Hippocampal formation (tissue), 2 donors: ENCODE measurements around the gene CHEK1.
"Not testable (repeated sequence)": the region's sequence is repeated elsewhere in the genome, so short reads cannot be mapped to it uniquely, and the experiment has no call there.

Source experiments
- DNase-seq, 2 donors: peaks; one replicate each; lab custom pipeline; 2025; lab: John Stamatoyannopoulos, UW

CHEK1 gene

DNA sequence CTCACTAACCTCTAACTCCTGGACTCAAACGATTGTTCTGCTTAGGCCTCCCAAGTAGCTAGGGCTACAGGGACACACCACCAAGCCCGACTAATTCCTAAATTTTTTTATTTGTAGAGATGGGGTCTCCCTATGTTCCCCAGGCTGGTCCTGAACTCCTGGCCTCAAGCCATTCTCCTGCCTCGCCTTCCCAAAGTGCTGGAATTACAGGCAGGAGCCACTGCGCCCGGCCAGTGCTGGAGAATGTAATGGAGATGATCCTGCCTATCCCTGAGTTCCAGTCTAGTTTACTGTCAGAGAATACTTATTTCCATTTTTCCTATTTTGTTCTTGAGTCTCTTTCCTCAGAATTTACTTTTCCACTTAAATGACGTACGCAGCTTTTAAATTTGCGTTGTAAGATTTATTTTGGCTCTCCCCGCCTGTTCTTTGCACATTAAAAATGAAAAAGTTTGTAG is at the start of gene CHEK1:
TSS of gene CHEK1 (plus strand) at position 408 of the 458 bp plus-strand sequence. CDS start 1,606 bp downstream, outside the sequence.
- no peak for DNase-seq

DNA sequence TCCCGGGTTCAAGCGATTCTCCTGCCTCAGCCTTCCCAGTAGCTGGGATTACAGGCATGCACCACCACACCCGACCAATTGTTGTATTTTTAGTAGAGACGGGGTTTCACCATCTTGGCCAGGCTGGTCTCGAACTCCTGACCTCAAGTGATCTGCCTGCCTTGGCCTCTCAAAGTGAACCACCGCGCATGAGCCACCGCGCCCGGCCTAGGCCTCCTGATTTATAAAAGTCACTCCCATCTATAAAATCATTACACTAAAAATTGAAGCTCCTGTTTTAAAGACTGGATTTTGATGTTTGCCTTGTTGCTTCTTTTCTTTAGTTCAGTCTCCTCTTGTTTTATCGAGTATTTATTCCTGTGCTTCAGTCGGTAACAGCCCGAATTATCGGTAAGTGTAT is 47.8 kb upstream of the CHEK1 start:
- DNase-seq: not testable (repeated sequence)

DNA sequence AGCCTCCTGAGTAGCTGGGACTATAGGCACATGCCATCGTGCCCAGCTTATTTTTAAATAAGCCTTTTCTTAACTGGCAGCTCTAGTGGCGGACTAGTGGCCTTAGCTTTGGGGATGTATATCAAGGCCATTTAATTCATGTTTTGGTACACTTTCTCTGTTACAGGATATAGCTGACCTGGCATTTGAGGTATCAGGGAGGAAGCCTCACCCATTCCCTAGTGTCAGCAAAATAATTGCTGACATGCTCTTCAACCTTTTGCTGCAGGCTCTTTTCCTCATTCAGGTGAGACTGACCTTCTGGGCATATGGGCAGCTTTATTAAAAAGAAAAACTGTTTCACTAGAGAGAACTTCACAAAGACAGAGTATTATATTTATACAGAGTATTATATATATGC is 46.2 kb upstream of the CHEK1 start:
- no peak for DNase-seq

DNA sequence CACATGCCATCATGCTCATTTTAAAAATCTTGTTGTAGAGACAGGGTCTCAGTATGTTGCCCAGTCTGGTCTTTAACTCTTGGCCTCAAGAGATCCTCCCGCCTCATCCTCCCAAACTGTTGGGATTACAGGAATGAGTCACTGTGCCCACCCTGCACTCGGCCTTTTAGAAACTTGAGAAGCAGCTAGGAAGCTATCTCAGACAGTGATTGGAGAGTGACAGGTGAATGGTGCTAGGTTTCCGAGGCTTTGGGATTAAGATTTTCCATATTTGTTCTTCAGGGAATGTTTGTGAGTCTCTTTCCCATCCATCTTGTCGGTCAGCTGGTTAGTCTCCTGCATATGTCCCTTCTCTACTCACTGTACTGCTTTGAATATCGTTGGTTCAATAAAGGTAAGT is 45.2 kb upstream of the CHEK1 start:
- DNase-seq: no peak

DNA sequence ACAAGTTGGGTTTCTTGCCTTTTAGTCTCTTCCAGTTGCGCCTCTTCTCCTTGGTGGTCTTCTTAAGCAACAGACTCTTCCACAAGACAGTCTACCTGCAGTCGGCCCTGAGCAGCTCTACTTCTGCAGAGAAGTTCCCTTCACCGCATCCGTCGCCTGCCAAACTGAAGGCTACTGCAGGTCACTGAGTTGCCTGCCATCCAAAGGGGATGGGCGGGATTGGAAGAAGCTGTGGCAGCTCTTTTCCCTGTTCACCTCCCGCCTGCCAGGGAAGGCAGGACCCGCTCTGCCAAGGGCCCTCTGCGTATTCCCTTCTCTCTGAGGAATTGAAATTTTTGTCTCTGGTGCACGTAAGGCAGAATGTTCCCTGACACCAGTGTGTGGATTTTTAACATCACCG is 41.5 kb upstream of the CHEK1 start:
- DNase-seq: peak in 1 of 2 donors; percentile 15

DNA sequence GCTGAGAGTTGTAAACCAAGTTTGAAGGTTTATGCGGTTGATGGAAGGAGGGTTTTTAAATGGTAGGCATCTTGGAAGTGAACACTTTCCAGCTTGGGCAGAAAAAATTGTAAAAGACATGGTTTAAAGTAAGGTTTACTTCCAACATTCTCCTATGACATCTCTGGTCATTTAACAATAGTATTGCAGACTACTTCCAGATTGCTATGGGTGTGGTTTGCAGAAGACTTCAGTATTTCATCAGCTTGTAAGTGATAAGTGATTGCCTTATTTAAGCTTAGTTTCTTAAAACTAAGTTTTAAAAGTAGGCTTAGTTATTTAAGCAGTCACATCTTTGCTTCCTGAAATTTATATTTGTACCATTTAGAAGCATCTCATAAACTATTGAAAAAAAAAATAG is 39.5 kb upstream of the CHEK1 start:
- no peak for DNase-seq

DNA sequence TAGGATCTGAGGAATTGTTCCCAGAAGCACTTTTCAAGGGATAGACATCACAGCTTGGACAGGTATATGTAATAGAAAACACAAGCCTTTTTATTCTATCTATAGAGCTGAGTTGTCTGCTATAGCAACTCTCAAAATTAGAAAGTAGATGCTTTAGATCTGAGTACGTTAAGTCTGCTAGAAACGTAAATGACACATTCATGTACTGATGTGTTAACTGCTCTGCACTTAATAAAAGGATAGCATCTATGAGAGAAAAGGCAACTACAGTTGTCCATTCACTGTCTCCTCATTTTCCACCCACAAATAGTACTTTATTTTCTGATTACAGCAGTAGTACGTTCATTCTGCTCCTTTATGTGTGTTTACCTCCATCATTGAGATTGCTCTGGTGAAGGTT is 38.3 kb upstream of the CHEK1 start:
- no peak for DNase-seq

DNA sequence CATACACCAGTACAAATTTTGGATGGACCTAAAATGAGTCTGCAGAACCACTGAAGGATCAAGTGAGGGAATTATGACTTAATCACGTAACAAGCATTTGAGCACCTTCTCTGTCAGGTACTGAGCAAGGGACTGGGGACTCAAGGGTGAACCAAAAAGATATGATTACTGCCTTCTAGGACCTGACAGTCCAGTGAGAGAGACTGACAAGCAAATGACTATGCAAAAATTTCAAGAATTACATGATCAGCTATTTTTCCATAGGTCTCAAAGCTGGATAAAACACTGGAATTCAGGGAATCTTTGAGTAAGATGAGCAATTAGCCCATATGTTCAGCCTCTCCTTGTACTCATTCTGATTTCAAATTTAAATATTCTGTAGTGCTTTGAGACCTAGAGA is 37.5 kb upstream of the CHEK1 start:
- DNase-seq: no peak

DNA sequence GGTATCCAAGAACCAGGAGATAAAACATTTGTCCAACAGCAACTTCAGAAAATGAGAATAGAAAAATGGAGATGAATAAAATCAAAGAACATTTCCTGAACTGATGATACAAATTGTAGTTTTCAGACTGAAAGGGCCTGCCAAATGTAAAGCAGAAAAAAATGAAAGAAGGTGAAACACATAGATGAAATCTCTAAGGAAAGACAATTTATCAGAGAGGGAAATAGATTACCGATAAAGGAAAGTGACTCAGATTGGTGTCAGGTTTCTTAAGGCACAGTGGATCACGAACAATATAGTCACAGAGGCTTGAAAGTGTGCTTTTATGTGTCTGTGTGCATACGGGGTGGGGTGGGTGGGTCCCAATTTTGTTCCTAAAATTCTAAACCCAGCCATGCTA is 36.5 kb upstream of the CHEK1 start:
- no peak for DNase-seq

DNA sequence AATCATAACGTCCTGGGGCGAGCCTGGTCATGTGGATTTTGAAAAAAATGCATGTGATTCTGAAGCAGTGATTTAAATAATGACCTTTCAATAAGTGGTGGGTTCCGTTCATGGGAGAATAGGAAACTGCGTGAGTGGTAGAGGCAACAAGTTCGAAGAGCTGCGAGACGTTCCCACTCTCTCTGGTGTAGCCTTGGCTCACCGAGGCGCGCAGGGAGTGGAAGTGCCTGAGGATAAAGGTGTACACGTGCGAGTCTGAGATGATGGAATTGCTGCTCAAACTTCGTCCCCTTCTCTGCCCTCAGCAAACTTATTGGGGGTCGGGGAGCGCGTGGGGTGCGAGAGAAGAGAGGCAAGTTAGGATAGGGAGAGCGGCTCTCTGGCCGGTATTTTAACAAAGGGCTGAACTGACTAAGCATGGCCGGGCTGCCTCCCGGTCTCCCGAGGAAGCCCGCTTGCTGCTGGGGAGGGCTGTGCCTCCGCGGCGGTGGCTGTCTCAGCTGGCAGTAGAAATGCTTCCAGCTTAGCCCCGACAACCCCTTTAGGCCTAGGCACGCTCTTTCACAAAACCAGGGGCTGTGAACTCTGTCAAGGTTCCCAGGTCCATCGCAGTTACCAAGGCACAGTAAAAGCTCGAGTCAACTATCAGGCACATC is 33.2 kb upstream of the CHEK1 start:
- DNase-seq: peak in 1 of 2 donors; percentile 39

DNA sequence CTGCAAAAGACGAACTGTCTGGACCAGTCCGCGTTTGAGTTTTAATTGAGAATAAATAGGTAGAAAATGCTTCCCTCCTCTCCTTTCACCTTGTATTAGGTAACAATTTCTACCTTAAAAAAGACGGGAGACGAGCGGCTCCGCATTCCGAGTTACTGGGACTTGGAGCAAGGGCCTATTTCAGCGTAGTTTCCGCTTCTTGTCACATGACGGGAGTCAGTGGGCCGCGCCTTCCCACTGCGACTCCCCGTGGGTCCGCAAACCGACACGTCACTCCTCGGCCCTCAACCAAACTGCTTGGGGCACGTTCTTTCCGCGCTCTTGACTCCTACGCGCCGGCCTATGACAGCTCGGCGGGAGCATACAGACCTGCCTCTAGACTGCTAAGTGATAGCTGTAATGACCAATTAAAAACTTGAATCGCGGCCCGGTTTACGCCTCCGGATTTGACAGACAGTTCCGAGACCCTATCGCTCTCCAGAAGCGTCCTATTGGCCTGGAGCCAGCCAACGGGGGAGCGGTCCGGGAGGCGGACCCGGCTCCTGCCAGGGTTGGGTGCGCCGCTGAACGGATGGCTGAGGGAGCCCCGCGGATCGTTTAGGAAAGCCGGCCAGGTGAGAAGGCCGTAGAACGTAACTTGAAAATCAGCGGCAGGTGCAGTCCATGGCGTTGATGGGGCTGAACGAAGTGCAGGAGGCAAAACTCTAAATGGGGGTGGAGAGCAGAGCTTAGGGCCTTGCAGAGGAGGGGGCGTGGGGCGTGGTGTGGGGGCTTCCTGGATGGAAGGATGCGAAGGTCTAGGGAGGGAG is 32.5 kb upstream of the CHEK1 start, which contains the start of gene STT3A:
TSS of gene STT3A (plus strand) at position 548 of the 809 bp plus-strand sequence. CDS start 3,064 bp downstream, outside the sequence.
- peak; percentile 100 for DNase-seq

DNA sequence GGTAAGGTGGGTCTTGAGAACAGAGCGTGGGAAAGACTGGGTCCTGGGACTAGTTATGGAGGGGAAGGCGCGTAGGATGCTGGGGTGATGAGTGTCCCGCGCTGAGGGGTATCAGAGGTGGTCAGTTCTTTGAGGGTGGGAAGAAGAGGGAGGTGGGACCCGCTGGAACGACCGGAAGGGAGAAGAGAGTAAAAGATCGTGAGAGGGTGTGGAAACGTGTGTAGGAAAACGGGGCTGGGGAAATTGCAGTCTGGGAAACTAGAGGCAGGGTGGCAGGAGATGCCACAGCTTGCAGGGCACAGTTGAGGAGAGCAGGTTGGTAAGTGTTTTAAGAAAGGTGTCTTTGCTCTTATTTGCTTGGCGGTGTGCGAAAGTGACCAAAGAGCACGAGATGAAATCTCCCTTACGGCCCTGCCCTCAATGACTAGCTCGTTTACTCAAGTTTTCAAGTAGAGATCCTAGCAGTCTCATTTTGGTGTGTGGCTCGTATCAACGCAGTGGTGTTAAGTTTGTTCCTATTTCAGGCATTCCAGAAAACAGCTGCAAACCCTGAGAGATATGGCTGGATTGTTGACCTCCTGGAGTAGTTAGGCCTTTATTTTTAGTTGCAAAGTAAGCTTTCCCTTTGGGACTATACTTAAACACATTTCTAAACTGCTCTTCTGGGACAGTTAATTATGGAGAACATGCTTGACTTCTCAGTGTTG is 31.7 kb upstream of the CHEK1 start:
- DNase-seq: no peak

DNA sequence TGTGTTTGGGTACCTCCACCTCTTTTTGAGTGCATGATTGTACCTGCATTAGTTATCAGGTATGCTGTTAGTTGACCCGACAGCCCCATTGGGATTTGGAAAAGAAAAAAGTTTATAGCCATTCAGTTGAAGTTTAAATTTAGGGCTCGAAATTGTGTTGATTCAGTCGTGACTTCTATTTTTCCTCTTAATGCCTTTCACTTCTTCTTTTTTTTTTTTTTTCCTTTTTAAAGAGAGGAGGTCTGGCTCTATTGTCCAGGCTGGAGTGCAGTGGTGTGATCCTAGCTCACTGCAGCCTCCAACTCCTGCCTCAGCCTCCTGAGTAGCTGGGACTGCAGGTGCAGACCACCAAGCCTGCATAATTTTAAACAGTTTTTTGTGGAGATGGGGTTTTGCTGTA is 30.0 kb upstream of the CHEK1 start:
- DNase-seq: no peak

DNA sequence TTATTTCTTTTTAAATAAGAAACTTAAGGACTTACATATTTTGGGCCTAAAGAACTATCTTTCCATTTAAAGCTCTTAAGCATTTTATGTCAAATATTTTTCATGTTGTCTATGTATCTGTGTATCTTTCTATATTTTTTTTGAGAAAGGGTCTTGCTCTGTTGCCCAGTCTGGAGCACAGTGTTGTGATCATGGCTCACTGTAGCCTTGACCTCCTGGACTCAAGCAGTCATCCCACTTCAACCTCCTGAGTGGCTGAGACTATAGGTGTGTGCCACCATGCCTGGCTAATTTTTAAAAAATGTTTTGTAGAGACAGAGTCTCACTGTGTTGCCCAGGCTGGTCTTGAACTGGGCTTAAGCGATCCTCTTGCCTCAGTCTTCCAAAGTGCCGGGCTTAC is 24.3 kb upstream of the CHEK1 start:
- DNase-seq: no peak

DNA sequence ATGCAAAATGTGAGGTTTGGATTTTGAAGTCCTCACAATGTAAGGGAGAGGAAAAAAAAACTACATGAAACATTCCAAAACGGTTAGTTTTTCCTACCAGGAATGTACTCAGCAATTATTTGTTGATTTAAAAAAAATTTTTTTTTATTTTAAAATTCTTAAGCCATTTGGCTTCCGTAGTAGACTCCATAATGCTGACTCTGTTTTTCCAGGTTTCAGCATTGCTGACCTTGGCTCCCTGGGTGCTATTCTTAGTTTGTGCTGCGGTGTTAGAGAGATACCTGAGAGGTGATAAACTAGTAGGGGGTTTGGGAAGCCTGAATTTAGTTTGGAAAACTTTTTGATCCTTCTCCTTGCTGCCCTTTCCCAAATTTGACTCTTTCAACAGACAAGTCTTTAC is 21.8 kb upstream of the CHEK1 start:
- DNase-seq: no peak

DNA sequence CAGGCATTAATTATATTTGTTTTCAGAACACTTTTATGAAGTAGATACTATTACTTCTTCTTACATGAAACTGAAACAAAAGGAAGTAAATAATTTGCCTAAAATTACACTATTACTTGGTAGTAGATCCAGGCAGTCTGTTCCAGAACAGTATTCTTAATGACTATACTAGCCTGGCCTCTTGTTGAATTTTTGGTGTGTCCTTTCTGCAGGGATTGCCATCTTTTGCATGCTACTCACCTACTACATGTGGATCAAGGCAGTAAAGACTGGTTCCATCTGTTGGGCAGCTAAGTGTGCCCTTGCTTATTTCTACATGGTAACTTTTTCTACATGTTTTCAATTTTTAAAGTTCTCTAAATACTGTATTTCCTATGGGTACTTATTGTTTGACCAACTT is 19.5 kb upstream of the CHEK1 start:
- no peak for DNase-seq

DNA sequence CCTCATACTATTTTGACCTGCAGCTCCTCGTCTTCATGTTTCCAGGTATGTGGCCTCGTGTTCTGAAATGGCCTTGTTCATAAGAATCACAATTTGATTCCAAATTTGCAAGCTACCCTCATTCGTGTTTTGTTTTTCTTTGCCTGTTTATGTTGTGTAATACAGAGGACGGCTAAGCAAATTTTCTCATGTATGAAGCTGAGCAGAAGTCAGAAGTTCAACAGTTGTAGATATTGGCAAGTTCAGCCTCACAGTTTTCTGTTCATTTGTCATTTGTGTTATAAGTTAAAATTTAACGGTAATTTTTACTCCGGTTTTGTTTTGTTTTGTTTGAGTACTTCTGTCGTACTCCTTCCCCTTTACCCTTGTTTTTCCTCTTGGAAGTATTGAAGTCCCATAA is 15.4 kb upstream of the CHEK1 start:
- no peak for DNase-seq

DNA sequence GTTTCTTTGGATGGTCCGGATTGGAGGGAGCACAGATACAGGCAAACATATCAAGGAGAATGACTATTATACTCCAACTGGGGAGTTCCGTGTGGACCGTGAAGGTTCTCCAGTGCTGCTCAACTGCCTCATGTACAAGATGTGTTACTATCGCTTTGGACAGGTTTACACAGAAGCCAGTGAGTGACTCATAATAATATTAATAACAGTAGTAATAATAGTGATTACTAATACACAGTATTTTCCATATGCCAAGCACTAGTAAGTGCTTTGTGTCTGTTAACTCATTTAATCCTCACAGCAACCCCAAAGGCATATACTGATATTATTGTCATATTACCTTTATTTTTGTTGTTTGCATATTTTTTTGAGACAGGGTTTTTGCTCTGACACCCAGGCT is 6.6 kb upstream of the CHEK1 start:
- DNase-seq: no peak

DNA sequence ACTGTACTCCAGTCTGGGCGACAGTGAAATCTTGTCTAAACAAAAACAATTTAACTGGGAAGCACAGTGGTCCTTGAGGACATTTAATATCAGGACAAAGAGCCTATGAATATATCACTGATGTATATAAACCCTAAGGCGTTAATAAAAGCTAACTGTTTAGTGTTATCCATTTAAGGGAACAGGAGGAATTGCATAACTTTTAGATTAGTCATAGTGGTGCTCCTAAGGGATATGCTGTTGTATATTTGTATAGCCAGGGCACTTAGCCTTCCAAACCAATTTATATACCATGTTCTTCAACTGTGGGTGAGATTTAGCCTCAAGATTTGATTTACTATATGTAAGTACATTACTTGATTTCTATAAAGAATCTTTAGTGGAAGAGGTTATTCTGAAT is 3.0 kb upstream of the CHEK1 start:
- no peak for DNase-seq

DNA sequence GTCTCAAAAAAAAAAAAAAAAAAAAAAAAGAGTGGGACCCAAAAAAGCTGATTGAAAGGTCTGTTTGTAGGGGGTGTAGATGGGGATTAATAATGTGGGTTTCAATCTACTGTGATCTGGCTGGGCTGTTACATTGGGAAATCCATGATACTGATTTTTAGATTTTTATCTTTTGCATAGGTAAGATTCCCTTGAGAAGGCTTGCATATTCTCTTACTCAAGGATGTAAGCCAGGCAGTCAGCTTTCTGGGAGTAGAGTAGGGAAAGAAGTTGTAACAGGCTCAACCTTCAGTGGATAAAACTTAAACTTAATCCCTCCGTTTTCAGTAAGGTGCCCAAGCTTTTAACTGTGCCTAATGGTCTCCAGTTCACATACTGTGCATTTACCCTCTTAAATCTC is 1.9 kb upstream of the CHEK1 start:
- no peak for DNase-seq

DNA sequence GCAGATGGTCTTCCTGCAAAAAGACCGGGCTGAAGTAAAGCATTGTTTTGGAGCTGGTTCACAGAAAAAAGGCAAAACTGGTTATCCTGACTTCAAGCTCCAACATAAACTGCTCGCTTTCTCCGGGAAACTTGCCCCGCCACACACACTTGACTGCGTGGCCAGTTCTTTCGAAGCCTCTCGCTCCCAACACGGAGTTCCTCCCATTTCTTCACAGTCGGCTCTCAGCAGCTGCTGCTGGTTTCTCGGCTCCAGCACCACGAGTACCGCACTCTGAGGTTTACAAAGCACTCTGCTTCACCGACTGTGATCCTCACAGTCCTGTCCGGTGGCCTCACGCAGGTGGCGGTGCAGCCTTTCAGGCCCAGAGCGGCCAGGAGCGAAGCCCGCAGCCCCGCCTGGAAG is 264 bp downstream of the CHEK1 start:
- DNase-seq: no peak

DNA sequence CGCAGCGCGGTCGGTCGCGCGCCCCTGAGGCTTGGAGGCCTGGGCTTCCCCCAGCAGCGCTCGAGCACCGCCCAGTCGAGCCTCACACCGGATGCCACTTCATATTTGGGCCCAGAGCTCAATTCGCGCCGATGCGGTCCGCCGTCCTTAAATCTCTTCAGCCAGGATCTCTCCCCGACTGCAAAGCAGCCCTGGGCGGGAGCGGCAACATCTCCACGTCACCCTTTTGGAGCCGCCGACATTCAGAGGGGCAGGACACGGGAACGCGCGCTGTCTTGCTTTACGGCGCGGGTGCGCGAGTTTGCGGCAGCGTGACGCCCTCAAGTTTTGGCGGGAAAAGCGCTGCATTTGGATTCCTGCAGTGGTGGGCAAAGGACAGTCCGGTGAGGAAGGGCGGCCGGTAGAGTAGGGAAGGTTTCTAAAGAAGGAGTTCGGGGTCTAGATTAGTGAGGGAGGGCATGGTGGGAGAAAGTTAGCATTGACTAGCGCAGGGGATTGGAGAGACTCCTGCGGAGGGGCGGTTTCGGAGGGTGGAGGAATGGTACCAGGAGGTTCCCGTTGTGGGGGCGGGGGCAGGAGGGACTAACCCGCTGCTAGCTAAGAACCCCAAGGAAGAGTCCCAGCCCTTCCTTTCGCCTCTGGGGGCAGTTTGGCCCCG is 796 bp downstream of the CHEK1 start:
- DNase-seq: peak; percentile 85
